IPS-18c (cell line): ENCODE data around the gene AHR.

ENCODE experiments used
- H3K4me3 ChIP-seq: 2 replicates; pipeline ENCODE4 v1.7.0; 2013; ENCODE audit warnings: low read depth, mild to moderate bottlenecking, low read length, moderate library complexity; ENCODE audit not compliant: insufficient read depth
- H3K9me3 ChIP-seq: one replicate; pipeline ENCODE4 v1.6.1; 2013; ENCODE audit warnings: mild to moderate bottlenecking, low read length, moderate library complexity; ENCODE audit not compliant: control insufficient read depth, insufficient read depth

Gene AHR

DNA sequence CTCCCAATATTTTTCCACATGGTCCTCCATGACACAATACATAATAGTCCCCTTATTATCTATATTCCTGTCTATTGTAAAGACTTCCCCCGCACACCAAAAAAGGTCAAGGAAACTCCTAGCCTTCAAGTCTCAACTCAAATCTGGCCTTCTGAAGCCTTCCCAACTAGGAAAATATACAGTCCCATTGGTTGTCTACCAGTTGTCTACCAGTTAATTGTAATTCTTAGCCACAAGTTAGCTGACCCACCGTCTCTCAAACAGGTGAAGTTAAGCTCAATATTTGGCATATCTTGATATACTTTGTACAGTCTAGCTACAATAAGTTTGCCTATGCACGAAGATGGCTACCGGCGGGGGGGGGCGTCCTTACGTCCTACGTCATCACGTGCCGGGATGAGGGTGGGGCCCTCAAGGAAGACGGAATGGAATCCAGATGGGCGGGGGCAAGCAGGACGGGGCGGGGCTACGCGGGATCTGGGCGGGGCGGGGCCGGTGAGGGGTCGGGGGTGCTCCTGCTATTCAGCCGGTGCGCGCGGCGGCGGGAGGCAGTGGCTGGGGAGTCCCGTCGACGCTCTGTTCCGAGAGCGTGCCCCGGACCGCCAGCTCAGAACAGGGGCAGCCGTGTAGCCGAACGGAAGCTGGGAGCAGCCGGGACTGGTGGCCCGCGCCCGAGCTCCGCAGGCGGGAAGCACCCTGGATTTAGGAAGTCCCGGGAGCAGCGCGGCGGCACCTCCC, at the start of gene AHR:
TSS of gene AHR (plus strand) at position 551 of the 738 bp plus-strand sequence. CDS start 613 bp downstream, outside the sequence.
- H3K9me3 ChIP-seq: no peaks in the 10 kb centered on the region
- H3K4me3 ChIP-seq: peak within 1 kb of the TSS; percentile 70

DNA sequence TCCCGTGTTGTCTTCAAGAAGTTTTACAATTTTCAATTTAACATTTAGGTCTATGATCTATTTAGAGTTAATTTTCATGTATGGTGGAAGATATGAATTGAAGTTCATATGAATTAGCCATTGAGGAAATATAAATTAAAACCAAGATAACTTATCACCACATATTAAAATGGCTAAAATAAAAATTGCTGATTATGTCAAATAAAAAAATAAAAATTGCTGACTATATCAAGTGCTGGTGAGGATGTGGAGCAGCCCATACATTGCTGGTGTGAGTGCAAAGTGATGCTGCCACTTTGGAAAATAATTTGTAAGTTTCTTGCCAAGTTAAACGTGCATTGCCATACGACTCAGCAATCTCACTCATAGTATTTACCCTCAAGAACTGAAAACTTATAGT, 44.6 kb upstream of the AHR start:
- Histone ChIP-seq H3K4me3 (no peak overlapping the region), H3K9me3 (no peaks in the 10 kb centered on the region)

- no peaks in the 10 kb centered on the region for H3K9me3 ChIP-seq
- no peak overlapping the region for H3K4me3 ChIP-seq
These were observed 42.5 kb upstream of the AHR start for GRCh38 chr7:17255926-17256325.

GRCh38 chr7:17256375-17256774, 42.1 kb upstream of the AHR start:
- Histone ChIP-seq H3K9me3 (no peaks in the 10 kb centered on the region), H3K4me3 (no peak overlapping the region)

DNA sequence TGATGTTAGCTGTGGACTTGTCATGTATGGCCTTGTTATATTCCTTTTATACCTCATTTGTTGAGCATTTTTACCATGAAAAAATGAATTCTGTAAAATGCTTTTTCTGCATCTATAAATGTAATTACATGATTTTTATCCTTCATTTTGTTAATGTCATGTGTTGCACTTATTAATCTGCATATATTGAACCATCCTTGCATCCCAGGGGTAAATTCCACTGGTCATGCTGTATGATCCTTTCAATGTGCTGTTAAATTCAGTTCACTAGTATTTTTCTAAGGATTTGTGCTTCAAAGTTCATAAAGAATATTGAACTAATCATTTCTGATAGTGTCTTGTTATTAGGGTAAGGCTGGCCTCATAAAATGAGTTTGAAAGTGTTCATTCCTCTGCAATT, 31.9 kb upstream of the AHR start:
- no peak overlapping the region for H3K4me3 ChIP-seq
- H3K9me3 ChIP-seq: no peaks in the 10 kb centered on the region

DNA sequence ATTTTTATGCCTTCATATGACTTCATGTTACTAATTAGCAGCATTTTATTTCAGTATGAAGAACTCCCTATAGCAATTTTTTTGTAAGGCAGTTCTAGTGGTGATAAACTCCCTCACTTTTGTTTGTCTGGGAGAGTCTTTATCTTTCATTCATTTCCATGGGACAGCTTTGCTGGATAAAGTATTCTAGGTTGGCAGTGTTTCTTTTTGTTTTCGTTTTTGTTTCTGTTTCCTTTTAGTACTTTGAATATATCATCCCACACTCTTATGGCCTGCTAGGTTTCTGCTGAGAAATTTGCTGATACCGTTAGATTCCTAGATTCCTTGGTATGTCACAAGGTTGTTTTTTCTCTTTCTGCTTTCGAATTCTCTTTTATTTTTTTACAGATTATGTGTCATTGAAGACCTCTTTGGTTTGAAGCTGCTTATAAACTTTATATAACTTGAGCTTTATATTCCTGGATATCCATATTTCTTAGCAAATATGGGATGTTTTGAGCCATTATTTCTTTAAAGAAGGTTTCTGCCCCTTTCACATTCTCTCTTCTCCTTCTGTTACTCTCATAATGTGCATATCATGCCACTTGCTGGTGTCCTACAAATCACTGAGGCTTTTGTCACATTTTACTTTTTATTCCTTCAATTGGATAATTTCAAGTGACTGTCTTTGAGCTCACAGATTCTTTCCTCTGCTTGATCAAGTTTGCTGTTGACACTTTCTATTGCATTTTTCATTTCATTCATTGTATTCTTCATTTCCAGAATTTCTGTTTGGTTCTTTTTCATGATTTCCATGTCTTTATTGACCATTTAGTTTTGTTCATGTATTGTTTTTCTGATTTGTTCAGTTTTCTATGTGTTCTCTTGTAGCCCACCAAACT, 28.9 kb upstream of the AHR start:
- H3K9me3 ChIP-seq: no peaks in the 10 kb centered on the region
- no peak overlapping the region for H3K4me3 ChIP-seq

DNA sequence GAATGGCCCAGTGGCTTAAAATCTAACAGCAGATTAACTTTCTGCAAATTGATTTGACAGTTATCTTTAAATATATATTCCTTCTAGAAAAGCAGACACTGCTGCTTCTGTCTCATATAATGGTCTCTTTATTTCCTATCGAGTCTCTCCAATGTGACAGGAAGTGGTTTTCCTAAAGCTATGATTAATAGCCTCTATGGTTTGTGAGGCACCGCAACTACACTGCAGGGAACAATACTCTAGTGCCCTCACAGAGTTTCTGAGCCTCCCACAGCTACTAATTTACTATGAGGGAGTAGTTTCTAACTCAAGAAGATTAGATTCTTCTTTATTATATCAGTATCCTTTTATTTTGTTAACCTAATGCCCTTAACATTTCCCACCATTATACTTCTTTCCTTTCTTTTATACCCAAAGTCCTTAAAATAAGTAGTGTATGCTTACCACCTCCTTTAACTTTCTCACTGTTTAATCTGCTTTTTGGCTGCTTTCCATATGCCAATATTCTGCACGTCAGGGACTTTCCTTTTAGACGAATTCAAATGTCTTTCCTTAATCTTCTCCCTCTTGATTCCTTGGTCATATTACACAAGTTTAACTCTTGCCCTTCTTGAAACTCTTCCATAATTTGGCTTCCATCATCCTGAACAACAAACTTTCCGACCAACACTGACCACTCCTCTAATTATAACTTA, 23.8 kb upstream of the AHR start:
- H3K4me3 ChIP-seq: no peak overlapping the region
- no peaks in the 10 kb centered on the region for H3K9me3 ChIP-seq

DNA sequence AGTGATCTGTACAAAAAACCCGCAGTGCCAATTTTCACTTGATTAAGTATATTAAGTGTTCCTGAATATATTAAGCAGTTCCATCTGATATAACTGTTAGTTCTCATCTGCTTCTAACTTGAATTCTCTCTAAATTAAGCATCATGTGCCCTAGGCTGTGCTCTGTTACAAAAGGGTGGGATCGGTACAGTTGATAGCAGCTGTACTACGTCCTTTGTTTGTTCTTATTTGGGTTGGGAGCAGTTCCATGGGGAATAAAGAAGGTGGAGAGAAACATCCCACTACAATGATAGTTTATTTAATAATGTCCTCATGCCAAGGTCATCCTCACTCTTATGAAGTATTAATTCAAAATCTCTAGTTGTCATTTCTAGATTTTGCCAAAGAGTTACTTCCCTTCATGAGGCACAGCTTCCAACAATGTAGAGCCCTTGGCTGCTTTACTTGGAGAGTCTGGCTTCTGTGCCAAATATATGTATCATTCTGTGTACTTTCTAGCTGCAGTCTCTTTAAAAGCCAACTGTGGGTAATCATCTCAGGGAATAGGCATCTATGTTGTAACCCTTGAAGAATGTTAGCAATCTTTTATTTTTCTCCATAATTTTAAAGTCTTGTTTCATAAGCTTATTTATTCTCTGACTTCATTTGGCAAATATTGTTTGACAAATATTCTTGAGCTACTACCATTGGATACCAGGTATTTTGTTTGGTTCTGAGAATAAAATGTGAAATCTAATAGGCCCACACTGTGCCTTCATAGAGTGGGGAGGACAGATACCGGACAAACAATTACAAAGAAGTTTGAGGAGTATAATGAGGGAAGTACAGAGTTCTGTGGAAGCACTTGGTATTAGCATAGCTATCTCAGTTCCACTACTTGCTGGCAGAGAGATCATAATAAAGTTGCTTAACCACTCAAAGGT, 22.4 kb upstream of the AHR start:
- Histone ChIP-seq H3K4me3 (no peak overlapping the region), H3K9me3 (no peaks in the 10 kb centered on the region)

DNA sequence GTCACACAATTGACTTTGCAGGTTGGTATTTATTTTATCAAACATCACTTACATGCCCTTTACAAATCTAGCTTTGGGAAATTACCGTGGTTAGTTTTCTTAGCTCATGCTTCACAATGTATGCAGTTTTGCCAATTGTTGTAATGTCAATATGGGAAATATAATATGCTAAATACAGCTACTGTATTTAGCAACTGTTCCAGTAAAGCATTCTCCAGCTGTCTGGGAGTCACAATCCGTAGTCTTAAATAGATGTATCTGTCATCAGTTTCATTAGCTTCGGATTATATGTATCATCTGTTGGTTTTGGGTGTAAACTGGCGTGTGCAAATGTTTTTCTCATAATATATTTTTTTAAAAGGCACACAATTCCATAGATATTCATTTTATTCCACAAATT, 19.4 kb upstream of the AHR start:
- no peak overlapping the region for H3K4me3 ChIP-seq
- H3K9me3 ChIP-seq: no peaks in the 10 kb centered on the region

DNA sequence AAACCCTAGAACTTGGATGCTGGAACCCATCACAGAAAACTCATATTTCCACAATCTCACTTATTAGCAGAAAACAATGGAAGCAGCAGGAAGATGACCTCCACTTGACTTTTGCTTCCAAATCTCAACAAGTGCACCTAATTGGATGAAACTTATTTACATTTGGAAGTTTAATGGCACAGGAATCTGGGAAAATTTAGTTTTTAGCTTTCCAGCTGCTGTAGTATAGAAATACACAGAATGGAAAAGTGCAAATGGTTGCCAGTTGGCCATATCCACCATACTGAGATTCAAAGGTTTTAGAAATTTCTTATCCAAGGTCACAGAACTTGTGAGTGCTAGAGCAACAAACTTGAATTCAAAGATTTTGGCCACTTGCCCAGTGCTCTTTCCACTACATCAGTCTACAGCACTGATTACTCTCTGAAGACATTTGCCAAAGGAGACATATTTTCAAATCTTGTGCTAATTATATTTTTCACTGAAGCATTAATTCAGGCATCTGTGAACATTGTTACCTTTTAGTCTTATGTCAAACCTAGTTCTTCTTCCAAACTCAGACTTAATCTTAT, 9.3 kb upstream of the AHR start:
- no peaks in the 10 kb centered on the region for H3K9me3 ChIP-seq

GRCh38 chr7:17292843-17293242, 5.6 kb upstream of the AHR start:
- no peaks in the 10 kb centered on the region for H3K9me3 ChIP-seq
- no peak overlapping the region for H3K4me3 ChIP-seq

More for the DNA sequence above, 9.3 kb upstream of the AHR start:
- no peak overlapping the region for H3K4me3 ChIP-seq

DNA sequence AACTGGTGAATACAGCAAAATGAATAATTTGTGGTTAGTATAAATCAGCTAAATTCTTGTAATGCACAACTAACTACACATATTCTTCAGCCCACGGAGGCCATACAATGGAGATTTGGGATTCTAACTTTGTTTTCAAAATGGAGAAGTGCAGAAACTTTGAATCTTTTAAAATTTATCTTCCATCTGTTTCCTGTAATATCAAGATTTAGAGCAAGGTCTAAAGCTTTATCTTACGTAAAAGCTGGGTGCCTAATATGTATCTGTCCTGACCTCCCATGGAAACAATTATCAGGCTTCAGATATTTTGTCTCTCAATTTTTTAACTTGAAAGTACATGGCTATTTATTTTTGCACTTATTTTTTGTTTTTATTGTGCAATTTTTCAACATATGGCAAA, 5.0 kb upstream of the AHR start:
- Histone ChIP-seq H3K9me3 (no peaks in the 10 kb centered on the region), H3K4me3 (no peak overlapping the region)

- Histone ChIP-seq H3K4me3 (no peak overlapping the region), H3K9me3 (no peaks in the 10 kb centered on the region)
These were observed 1.2 kb upstream of the AHR start for GRCh38 chr7:17297243-17297642.

DNA sequence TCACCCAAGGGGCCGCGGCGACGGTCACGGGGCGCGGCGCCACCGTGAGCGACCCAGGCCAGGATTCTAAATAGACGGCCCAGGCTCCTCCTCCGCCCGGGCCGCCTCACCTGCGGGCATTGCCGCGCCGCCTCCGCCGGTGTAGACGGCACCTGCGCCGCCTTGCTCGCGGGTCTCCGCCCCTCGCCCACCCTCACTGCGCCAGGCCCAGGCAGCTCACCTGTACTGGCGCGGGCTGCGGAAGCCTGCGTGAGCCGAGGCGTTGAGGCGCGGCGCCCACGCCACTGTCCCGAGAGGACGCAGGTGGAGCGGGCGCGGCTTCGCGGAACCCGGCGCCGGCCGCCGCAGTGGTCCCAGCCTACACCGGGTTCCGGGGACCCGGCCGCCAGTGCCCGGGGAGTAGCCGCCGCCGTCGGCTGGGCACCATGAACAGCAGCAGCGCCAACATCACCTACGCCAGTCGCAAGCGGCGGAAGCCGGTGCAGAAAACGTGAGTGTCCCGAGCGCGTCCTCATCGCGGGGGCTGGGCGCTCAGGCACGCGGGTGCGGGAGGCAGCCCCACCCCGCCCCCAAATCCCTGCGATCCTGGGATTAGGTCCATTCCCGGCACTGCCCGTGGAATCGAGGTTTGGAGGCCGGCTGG, 509 bp downstream of the AHR start:
- Histone ChIP-seq H3K9me3 (no peaks in the 10 kb centered on the region), H3K4me3 (peak overlapping the region; percentile 70)

DNA sequence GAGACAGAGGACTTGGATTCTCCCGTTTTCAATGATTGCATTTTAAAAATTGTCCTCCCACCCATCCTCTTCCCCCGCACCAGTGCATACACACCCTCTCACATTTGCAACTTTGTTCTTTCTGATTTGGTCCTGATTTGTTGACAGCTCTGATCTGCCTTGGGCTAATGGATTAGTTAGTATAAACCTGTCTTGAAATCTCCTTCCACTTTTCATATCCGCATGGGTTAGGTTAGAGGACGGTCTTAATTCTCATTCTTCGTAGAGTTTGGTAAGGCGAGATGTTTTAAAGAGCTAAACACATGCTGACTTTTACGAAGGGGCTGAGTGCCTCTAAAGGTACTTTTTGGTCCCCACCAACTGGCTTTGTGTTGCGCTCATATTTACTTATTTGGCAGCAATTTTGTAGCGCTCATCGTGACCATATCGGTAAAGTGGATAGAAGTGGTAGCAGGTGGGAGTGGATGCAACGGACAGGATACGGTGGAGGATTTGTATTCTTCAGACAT, 1.1 kb downstream of the AHR start:
- H3K9me3 ChIP-seq: no peaks in the 10 kb centered on the region
- peak overlapping the region; percentile 70 for H3K4me3 ChIP-seq

DNA sequence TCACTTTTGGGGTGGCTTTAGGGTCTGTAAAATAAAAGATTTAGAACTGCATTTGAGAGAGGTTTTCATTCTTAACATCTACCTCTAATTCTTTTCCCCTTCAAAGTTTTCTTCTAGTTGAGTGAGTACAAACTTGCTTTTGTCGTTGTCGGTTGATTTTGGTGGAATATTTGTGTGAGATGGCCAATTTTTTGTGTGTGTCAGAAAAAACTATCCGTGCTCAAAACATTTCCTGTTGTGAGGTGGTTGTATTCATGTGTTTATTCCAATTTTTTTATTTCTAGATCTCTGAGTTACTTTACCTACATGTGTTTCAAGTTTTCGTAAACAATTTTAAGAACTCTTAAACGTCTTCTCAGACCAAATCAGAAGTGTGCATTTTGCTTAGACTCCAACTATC, 1.6 kb downstream of the AHR start:
- H3K9me3 ChIP-seq: no peaks in the 10 kb centered on the region
- peak overlapping the region; percentile 70 for H3K4me3 ChIP-seq
